Prostate gland (tissue), 2 donors: ENCODE data around the gene CD274. TPM values are rescaled to one million over a fixed set of nuclear protein-coding genes. Genes with fewer than 3 reads are reported as not detected.

Experiments
- DNase-seq: peaks from one replicate; pipeline ENCODE4 v3.0.0-alpha.2; 2019; ENCODE audit warnings: low spot score
- H3K27ac ChIP-seq, 2 donors: fragments of 200-600 bp; sonication (generic); 2 replicates each; pipeline ENCODE4 v1.5.1; 2017 to 2019
- H3K27me3 ChIP-seq: fragments of 200-600 bp; sonication (generic); replicated peaks from 2 replicates; pipeline ENCODE4 v1.5.1; 2019; ENCODE audit not compliant: insufficient read depth
- H3K36me3 ChIP-seq, 2 donors: fragments of 200-600 bp; sonication (generic); 1 replicate in 1 of 2; 2 replicates in 1 of 2; pipeline versions ENCODE4 v1.5.1 to v1.8.1; 2017 to 2019
- H3K4me1 ChIP-seq: fragments of 200-600 bp; sonication (generic); replicated peaks from 2 replicates; pipeline ENCODE4 v1.5.1; 2019
- H3K4me3 ChIP-seq, 2 donors: fragments of 200-600 bp; sonication (generic); 2 replicates each; pipeline ENCODE4 v1.5.1; 2017 to 2019
- H3K9me3 ChIP-seq: fragments of 200-600 bp; sonication (generic); 2 replicates; pipeline ENCODE4 v1.5.1; 2017
- POLR2A ChIP-seq: fragments of 450-650 bp; IDR thresholded peaks from one replicate; pipeline ENCODE4 v1.6.1; 2016; ENCODE audit warnings: antibody characterized with exemption, mild to moderate bottlenecking
- POLR2AphosphoS5 ChIP-seq: sonication (generic); formaldehyde crosslinking; IDR thresholded peaks from one replicate; pipeline ENCODE4 v1.6.1; 2017; ENCODE audit warnings: antibody characterized with exemption
- WGBS: methylation state at CpG from one replicate; pipeline ENCODE4 v1.1.5; 2018; 5-methylcytosine and 5-hydroxymethylcytosine counted together
- intact Hi-C: fragments of 100-400 bp; cut with DNase I; formaldehyde crosslinking; loops from one replicate; pipeline ENCODE4 v1.14.2; 2022
- total RNA-seq, 2 donors: library from RNA; depleted of rRNA; stranded (reverse); fragments of >200 nt; gene quantifications; one replicate each; pipeline ENCODE4 v1.1.0, GENCODE V29; 2016
- TF ChIP-seq, protein P1 (sequence below), 4 experiments: fragments of 200-600 bp in 2 of 4; fragments of 450-650 bp in 2 of 4; sonication (generic) in 2 of 4; IDR thresholded peaks; 1 replicate in 3 of 4; 2 replicates in 1 of 4; pipeline ENCODE4 v1.5.1; 2016 to 2019; ENCODE audit warnings: antibody characterized with exemption in 4 of 4, mild to moderate bottlenecking in 2 of 4, moderate library complexity in 2 of 4

Gene CD274
- total RNA-seq, 2 donors from 2014 or later: 0.82 to 1.9 TPM

GRCh38 chr9:5478206-5478605 is 27.9 kb downstream of the CD274 start:
- Histone ChIP-seq H3K9me3 (no peaks in the 10 kb centered on the region), H3K27ac (no peak overlapping the region), H3K4me3 (no peak overlapping the region), H3K4me1 (no peaks in the 10 kb centered on the region), H3K27me3 (no peaks in the 10 kb centered on the region), H3K36me3 (no peaks in the 10 kb centered on the region)
- DNase-seq: no peak
- 83% methylated on average over 2 of the region's 2 CpGs for WGBS
- intact Hi-C loops: no loop called here
- TF ChIP-seq POLR2A (no peak), POLR2AphosphoS5 (no peak)
- TF ChIP-seq, protein P1, sequence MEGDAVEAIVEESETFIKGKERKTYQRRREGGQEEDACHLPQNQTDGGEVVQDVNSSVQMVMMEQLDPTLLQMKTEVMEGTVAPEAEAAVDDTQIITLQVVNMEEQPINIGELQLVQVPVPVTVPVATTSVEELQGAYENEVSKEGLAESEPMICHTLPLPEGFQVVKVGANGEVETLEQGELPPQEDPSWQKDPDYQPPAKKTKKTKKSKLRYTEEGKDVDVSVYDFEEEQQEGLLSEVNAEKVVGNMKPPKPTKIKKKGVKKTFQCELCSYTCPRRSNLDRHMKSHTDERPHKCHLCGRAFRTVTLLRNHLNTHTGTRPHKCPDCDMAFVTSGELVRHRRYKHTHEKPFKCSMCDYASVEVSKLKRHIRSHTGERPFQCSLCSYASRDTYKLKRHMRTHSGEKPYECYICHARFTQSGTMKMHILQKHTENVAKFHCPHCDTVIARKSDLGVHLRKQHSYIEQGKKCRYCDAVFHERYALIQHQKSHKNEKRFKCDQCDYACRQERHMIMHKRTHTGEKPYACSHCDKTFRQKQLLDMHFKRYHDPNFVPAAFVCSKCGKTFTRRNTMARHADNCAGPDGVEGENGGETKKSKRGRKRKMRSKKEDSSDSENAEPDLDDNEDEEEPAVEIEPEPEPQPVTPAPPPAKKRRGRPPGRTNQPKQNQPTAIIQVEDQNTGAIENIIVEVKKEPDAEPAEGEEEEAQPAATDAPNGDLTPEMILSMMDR (IDR thresholded peaks at IDR 0.05): no peak

- 68% methylated on average over 3 of the region's 3 CpGs for WGBS
- no peak overlapping the region for H3K27ac ChIP-seq
- DNase-seq: no peak
- intact Hi-C loops: no loop called here
- TF ChIP-seq, protein P1 (IDR thresholded peaks at IDR 0.05): no peak
- TF ChIP-seq POLR2AphosphoS5 (no peak), POLR2A (no peak)
- H3K9me3 ChIP-seq: no peaks in the 10 kb centered on the region
- H3K4me3 ChIP-seq: no peak overlapping the region
- H3K36me3 ChIP-seq: no peaks in the 10 kb centered on the region
- no peaks in the 10 kb centered on the region for H3K27me3 ChIP-seq
- no peaks in the 10 kb centered on the region for H3K4me1 ChIP-seq
Measured at GRCh38 chr9:5479994-5480694, 29.8 kb downstream of the CD274 start.

- Histone ChIP-seq H3K9me3 (no peaks in the 10 kb centered on the region), H3K36me3 (no peaks in the 10 kb centered on the region), H3K4me3 (no peak overlapping the region), H3K27ac (no peak overlapping the region), H3K27me3 (no peaks in the 10 kb centered on the region), H3K4me1 (no peaks in the 10 kb centered on the region)
- TF ChIP-seq POLR2AphosphoS5: no peak
- WGBS: 88% methylated on average over 4 of the region's 4 CpGs
- intact Hi-C loops: no loop called here
- no peak for DNase-seq
Measured at GRCh38 chr9:5480919-5481318, 30.6 kb downstream of the CD274 start.

GRCh38 chr9:5481322-5482040 is 31.1 kb downstream of the CD274 start:
- Histone ChIP-seq H3K27me3 (no peaks in the 10 kb centered on the region), H3K9me3 (no peaks in the 10 kb centered on the region), H3K4me1 (no peaks in the 10 kb centered on the region), H3K4me3 (no peak overlapping the region), H3K36me3 (no peaks in the 10 kb centered on the region), H3K27ac (no peak overlapping the region)
- TF ChIP-seq POLR2A (no peak), POLR2AphosphoS5 (no peak)
- TF ChIP-seq, protein P1 (IDR thresholded peaks at IDR 0.05): no peak
- 86% methylated on average over 5 of the region's 5 CpGs for WGBS
- intact Hi-C loops: no loop called here
- no peak for DNase-seq

GRCh38 chr9:5482194-5482593 is 31.9 kb downstream of the CD274 start:
- intact Hi-C loops: no loop called here
- Histone ChIP-seq H3K36me3 (no peaks in the 10 kb centered on the region), H3K27ac (no peak overlapping the region), H3K27me3 (no peaks in the 10 kb centered on the region), H3K4me3 (no peak overlapping the region), H3K9me3 (no peaks in the 10 kb centered on the region), H3K4me1 (no peaks in the 10 kb centered on the region)
- no peak for DNase-seq
- TF ChIP-seq, protein P1 (IDR thresholded peaks at IDR 0.05): no peak
- TF ChIP-seq POLR2AphosphoS5 (no peak), POLR2A (no peak)
- WGBS: 80% methylated on average over 8 of the region's 8 CpGs
